HG02852 (cell line): ENCODE results near the gene NECAP2.
"Not testable (repeated sequence)": the region's sequence is repeated elsewhere in the genome, so short reads cannot be mapped to it uniquely, and the experiment has no call there.

Experiments
- ATAC-seq: cut with Tn5 transposase; IDR thresholded peaks from one replicate; pipeline ENCODE4 v1.9.1; 2021; ENCODE audit warnings: mild to moderate bottlenecking, moderate library complexity; ENCODE audit not compliant: unreplicated experiment

NECAP2 gene

GRCh38 chr1:16456151-16456550 is 15.6 kb downstream of the NECAP2 start:
- not testable (repeated sequence) for ATAC-seq

GRCh38 chr1:16458831-16459230 is 18.3 kb downstream of the NECAP2 start:
- ATAC-seq: no peak

GRCh38 chr1:16459352-16459925 is 18.9 kb downstream of the NECAP2 start:
- ATAC-seq: no peak

- no peak for ATAC-seq
These were observed 21.2 kb downstream of the NECAP2 start for GRCh38 chr1:16461681-16462080.

DNA sequence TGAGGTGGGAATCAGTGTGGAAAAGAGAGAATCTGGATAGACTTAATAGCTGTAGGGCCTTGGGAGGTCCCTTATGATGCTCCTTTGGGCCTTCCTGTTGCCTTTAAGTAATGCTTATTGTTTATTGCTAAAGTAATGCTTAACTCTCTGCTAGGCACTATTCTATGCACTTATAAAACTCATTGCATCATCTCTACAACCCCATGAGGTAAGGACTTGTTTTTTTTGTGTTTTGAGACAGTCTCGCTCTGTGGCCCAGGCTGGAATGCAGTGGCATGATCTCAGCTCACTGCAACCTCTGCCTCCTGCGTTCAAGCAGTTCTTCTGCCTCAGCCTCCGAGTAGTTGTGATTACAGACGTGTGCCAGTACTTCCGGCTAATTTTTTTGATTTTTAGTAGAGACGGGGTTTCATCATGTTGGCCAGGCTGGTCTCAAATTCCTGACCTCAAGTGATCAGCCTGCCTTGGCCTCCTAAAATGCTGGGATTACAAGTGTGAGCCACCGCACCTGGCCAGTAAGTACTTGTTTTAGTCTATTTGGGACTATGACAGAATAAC is 22.3 kb downstream of the NECAP2 start:
- ATAC-seq: no peak

- ATAC-seq: no peak
These were observed 24.5 kb downstream of the NECAP2 start for GRCh38 chr1:16464917-16465625.

- no peak for ATAC-seq
These were observed 28.0 kb downstream of the NECAP2 start for GRCh38 chr1:16468558-16468957.

DNA sequence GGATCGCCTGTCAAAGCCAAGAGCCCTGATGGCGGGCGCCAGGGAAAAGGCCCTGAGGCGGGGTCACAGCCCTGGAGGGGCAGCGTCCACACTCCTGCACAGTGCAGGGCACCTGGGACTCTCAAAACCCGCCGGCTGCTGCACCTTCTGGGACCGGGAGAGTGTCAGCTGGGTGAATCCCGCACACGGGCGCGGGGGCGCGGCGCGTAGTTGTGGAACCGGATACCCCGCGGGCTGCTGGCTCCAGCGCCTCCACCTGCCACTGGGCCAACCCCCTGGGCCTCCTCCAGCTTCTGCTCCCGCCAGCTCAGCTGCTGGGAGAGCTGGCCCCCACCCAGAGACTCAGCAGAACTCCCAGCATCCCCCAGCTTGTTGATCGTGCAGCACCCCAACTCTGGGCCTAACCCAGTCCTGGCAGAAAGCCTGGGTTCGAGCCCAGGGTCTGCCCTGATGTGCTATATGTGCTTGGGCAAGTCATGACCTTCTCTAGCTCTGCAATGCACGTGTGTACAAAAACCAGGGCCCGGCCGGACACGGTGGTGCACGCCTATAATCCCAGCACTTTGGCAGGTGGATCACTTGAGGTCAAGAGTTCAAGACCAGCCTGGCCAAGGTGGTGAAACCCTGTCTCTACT is 33.8 kb downstream of the NECAP2 start:
- ATAC-seq: no peak

DNA sequence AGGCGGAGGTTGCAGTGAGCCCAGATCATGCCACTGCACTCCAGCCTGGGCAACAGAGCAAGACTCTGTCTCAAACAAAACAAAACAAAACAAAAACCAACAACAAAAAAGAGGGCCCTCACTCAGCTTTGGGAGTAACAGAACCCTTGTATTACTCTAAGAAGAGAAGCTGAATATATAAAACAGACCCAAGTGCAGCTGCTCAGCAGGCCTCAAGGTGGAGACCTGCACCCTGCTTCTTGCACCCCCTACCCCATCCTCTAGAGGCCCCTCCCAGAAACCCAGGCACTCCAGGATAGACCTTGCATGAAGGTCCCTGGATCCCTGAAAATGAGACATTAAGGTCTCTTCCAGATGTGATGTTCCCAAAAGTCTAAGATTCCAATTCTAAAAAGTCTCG is 34.4 kb downstream of the NECAP2 start:
- ATAC-seq: not testable (repeated sequence)

GRCh38 chr1:16475771-16476770 is 35.5 kb downstream of the NECAP2 start:
- ATAC-seq: not testable (repeated sequence)

GRCh38 chr1:16478091-16478490 is 37.6 kb downstream of the NECAP2 start:
- no peak for ATAC-seq

GRCh38 chr1:16483146-16483545 is 42.6 kb downstream of the NECAP2 start:
- not testable (repeated sequence) for ATAC-seq

- ATAC-seq: not testable (repeated sequence)
These were observed 43.3 kb downstream of the NECAP2 start for GRCh38 chr1:16483639-16484500.

DNA sequence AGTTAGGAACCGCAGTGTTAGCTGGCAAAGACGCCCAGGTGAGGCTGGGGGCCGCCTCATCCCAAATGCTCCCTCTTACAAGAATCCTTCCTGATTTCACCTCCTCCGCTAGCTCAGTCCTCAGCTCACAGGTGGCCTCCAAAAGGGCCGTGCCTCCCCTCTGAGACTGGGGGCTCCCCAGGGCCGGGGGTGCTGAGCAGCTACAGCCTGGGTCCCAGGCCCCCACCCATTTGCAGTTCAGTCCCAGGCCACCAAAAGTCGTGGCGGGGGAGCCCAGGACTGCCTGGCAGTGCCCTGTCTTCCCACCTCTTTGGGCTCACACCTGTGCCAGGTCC is 43.9 kb downstream of the NECAP2 start:
- ATAC-seq: no peak

GRCh38 chr1:16484931-16485330 is 44.4 kb downstream of the NECAP2 start:
- no peak for ATAC-seq

DNA sequence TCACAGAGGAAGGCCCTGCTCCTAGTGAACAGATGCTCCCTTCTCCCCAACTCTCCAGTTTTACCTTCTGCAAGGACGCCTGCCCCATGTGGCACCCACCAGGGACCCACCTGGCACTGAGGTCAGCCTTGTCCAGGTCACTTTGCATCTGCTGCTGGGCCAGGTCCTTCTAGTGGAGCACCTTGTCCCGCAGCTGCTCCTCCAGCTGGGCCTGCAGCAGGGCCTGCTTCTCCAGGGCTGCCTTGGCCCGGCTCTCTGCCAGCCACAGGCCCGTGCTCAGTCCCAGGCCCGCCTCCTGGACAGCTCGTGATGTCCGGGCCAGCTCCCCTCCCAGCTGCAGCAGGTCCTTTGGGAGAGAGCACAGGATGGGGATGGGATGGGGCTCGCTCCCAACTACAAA is 45.8 kb downstream of the NECAP2 start:
- not testable (repeated sequence) for ATAC-seq

GRCh38 chr1:16487011-16487410 is 46.5 kb downstream of the NECAP2 start:
- not testable (repeated sequence) for ATAC-seq

DNA sequence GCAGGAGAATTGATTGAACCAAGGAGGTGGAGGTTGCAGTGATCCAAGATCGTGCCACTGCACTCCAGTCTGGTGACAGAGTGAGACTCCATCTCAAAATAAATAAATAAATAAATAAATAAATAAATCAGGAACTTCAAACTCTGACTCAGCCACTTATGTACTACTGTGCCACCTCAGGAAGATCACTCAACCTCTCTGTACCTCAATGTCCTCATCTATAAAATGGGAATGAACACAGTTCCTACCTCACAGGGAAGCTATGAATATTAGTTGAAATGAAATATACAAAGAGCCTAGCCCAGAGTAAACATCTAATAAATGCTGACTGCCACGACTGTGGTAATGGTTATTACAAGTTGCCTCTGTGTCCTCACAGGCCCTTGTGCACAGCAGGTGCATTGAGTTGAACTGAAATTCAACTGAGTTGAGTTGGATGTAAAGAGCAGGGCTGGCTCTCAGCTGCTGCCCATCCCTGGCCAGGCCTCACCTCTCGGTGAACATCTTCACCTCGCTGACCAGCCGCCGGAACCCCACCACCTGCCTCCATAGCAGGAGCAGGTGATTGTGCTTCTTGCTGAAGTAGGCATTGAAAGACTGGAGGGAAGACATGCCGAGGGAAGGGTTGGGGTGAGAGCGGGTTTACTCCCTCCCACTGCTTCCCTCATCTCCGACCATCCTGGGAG is 48.8 kb downstream of the NECAP2 start:
- not testable (repeated sequence) for ATAC-seq

DNA sequence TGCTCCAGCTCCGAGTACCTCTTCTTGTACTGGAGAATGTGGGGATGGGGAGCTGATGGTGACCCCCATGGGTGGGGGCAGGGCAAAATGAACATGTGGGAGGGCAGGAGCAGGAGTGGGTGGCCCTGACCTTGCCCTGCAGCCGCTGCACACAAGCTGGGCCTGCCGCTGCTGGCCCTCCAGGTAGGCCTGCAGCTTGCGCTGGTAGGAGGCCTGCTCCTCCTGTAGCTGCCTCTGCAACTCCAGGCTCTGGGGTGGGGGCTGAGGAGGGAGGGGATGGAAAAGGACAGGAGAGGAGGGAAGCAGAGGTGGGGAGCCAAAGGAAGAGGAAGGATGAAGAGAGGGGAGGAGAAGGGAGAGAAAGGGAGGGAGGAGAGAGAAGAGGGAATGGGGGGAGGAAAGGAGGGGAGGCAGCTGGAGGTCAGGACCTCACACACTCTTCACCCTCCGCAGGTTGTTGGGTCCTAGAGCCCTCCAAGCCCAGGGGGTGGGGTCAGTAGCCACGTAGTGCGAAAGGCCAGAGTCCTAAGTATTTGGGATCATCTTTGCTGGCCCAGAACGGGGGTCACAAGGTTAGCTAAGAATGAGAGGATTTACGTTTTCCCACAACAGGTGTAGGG is 50.6 kb downstream of the NECAP2 start:
- ATAC-seq: no peak
